SH-SY5Y (cell line): ENCODE results near the gene OR10P1.

Experiments
- GATA2 ChIP-seq: IDR thresholded peaks from 2 replicates; pipeline ENCODE4 v1.6.1; 2011; ENCODE audit warnings: mild to moderate bottlenecking, low read depth, low read length
- GATA3 ChIP-seq: IDR thresholded peaks from 2 replicates; pipeline ENCODE4 v1.6.1; 2011; ENCODE audit warnings: low read depth, mild to moderate bottlenecking, low read length, moderate library complexity

DNA sequence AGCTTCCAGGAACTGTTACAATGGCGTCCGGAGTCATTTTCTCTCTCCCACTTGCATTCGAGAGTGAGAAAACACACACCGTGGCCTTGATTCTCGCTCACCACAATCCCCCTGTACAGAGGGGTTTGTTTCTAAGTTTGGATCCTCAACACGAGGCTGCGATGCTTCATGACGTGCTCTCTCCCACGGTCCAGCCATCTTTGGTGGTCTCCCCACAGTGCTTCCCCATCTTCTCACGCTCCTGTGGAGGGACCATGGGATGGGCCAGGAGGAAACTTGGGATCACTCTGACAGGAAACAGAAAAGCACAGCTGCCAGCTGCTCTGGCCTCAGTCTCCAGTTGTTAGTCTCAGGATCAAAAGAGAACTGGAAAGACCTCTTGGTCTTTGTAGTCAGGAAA, 28.1 kb downstream of the OR10P1 start:
- no peak for TF ChIP-seq GATA2
- no peak for TF ChIP-seq GATA3
